K562 (cell line): ENCODE data around the gene C3orf70. TPM values are rescaled to one million over a fixed set of nuclear protein-coding genes. Genes with fewer than 3 reads are reported as not detected.

Experiments used
- ARID1B ChIP-seq: fragments of 450-650 bp; IDR thresholded peaks from 2 replicates; pipeline ENCODE4 v1.6.1; 2016; ENCODE audit warnings: antibody characterized with exemption, mild to moderate bottlenecking, inconsistent platforms
- FOXM1 ChIP-seq, 2 experiments: fragments of 450-650 bp in 1 of 2; sonication (generic) in 1 of 2; formaldehyde crosslinking in 1 of 2; IDR thresholded peaks; 2 replicates each; pipeline versions ENCODE4 v1.6.1 to v1.9.0; 2017 to 2022; ENCODE audit warnings: low read depth in 2 of 2, mild to moderate bottlenecking in 2 of 2, missing genetic modification reagents in 1 of 2, moderate library complexity in 1 of 2
- HDAC8 ChIP-seq: fragments of 450-650 bp; IDR thresholded peaks from 2 replicates; pipeline ENCODE4 v1.6.1; 2016; ENCODE audit warnings: mild to moderate bottlenecking, missing genetic modification characterization, moderate library complexity, missing compliant biosample characterization
- KLF6 ChIP-seq: fragments of 250-450 bp; sonication (Bioruptor Pico); IDR thresholded peaks from 2 replicates; pipeline ENCODE4 v1.4.0; 2020; ENCODE audit warnings: mild to moderate bottlenecking, moderate library complexity, borderline replicate concordance
- MBD2 ChIP-seq: sonication (generic); IDR thresholded peaks from 2 replicates; pipeline ENCODE4 v1.6.1; 2016; ENCODE audit warnings: low read depth, borderline replicate concordance
- MTA1 ChIP-seq: fragments of 450-650 bp; IDR thresholded peaks from 2 replicates; pipeline ENCODE4 v1.6.1; 2017; ENCODE audit warnings: borderline replicate concordance
- NONO ChIP-seq, 2 experiments: fragments of 200-400 bp in 1 of 2; fragments of 450-650 bp in 1 of 2; formaldehyde crosslinking in 1 of 2; IDR thresholded peaks; 2 replicates each; pipeline ENCODE4 v1.6.1; 2017; ENCODE audit warnings: low read depth in 2 of 2, mild to moderate bottlenecking in 2 of 2, moderate library complexity in 2 of 2, low read length in 1 of 2
- POLR2A ChIP-seq: fragments of 450-650 bp; conservative IDR thresholded peaks from 2 replicates; pipeline ENCODE4 v1.6.1; 2016
- POLR3G ChIP-seq: IDR thresholded peaks from 2 replicates; pipeline ENCODE4 v1.6.1; 2011; ENCODE audit not compliant: insufficient read length, insufficient replicate concordance; ENCODE audit errors: extremely low read depth
- PPARD ChIP-seq: fragments of 250-450 bp; sonication (Bioruptor Pico); IDR thresholded peaks from 2 replicates; pipeline ENCODE4 v1.8.0; 2022; ENCODE audit warnings: inconsistent platforms, mild to moderate bottlenecking, moderate library complexity
- RCOR1 ChIP-seq, 2 experiments: IDR thresholded peaks; 2 replicates each; pipeline ENCODE4 v1.6.1; 2012; ENCODE audit warnings: low read depth in 2 of 2, low read length in 2 of 2, borderline replicate concordance in 1 of 2, improper control_type of control experiment in 1 of 2
- RNF2 ChIP-seq: sonication (generic); IDR thresholded peaks from 2 replicates; pipeline ENCODE4 v1.6.1; 2016
- SMC3 ChIP-seq: conservative IDR thresholded peaks from 2 replicates; pipeline ENCODE4 v1.6.1; 2011; ENCODE audit warnings: low read depth, low read length, improper control_type of control experiment; ENCODE audit not compliant: insufficient read depth
- TBL1XR1 ChIP-seq, 2 experiments: IDR thresholded peaks; 2 replicates each; pipeline ENCODE4 v1.6.1; 2012; ENCODE audit warnings: improper control_type of control experiment in 2 of 2, low read length in 2 of 2, mild to moderate bottlenecking in 1 of 2
- TEAD1 ChIP-seq, 2 experiments: fragments of 450-650 bp in 1 of 2; sonication (generic) in 1 of 2; formaldehyde crosslinking; IDR thresholded peaks; 2 replicates each; pipeline versions ENCODE4 v1.4.0 to v1.8.0; 2020 to 2022; ENCODE audit warnings: mild to moderate bottlenecking in 2 of 2, missing genetic modification reagents in 1 of 2
- TGIF2 ChIP-seq: sonication (generic); formaldehyde crosslinking; IDR thresholded peaks from 2 replicates; pipeline ENCODE4 v1.8.1; 2022; ENCODE audit warnings: mild to moderate bottlenecking, missing genetic modification reagents, moderate library complexity
- ZFP36 ChIP-seq: fragments of 150-350 bp; IDR thresholded peaks from 2 replicates; pipeline ENCODE4 v1.6.1; 2018; ENCODE audit warnings: low read length, low read depth; ENCODE audit not compliant: partially characterized antibody
- ZKSCAN8 ChIP-seq: fragments of 200-800 bp; sonication (Bioruptor generic); IDR thresholded peaks from 2 replicates; pipeline ENCODE4 v1.6.1; 2016; ENCODE audit warnings: missing genetic modification characterization, missing compliant biosample characterization
- ZNF12 ChIP-seq: sonication (generic); formaldehyde crosslinking; IDR thresholded peaks from 2 replicates; pipeline ENCODE4 v1.4.0; 2020; ENCODE audit warnings: mild to moderate bottlenecking, missing genetic modification reagents
- ZNF282 ChIP-seq: sonication (generic); formaldehyde crosslinking; IDR thresholded peaks from 2 replicates; pipeline ENCODE4 v1.8.1; 2023; ENCODE audit warnings: missing genetic modification reagents
- ZNF785 ChIP-seq: fragments of 250-450 bp; sonication (Bioruptor Pico); IDR thresholded peaks from 2 replicates; pipeline ENCODE4 v1.4.0; 2020; ENCODE audit warnings: mild to moderate bottlenecking
- polyA plus RNA-seq, 8 experiments: library from polyadenylated mRNA; depleted of rRNA in 4 of 8; stranded (reverse) in 5 of 8; unstranded in 3 of 8; fragments of >200 nt; fragmentation: Nextera tagmentation in 2 of 8; fragmentation: Illumina TruSeq in 1 of 8; extraction: Ambion mirVana in 2 of 8; extraction: Trizol in 1 of 8; gene quantifications; 2 replicates each; pipeline versions ENCODE4 v1.2.1 to v1.2.3, GENCODE V29; 2011 to 2014; ENCODE audit warnings: inconsistent platforms in 1 of 8, missing spikeins in 1 of 8
- total RNA-seq, 7 experiments: library from RNA; depleted of rRNA in 6 of 7; stranded (reverse); fragments of >200 nt in 6 of 7; fragmentation: Illumina TruSeq in 2 of 7; extraction: Trizol in 2 of 7; gene quantifications; 2 replicates each; pipeline versions ENCODE4 v1.2.1 to v1.2.3, GENCODE V29; 2011 to 2021; ENCODE audit warnings: low replicate concordance in 1 of 7
- TF ChIP-seq, protein P1 (sequence below), 2 experiments: fragments of 450-650 bp in 1 of 2; IDR thresholded peaks; 2 replicates each; pipeline ENCODE4 v1.6.1; 2011 to 2017; ENCODE audit warnings: low read depth in 2 of 2, antibody characterized with exemption in 1 of 2, borderline replicate concordance in 1 of 2, low read length in 1 of 2, mild to moderate bottlenecking in 1 of 2, mixed read lengths in 1 of 2; ENCODE audit not compliant: control insufficient read depth in 1 of 2
- TF ChIP-seq, protein P2 (sequence below), 2 experiments: IDR thresholded peaks; 2 replicates each; pipeline ENCODE4 v1.6.1; 2011; ENCODE audit warnings: borderline replicate concordance in 1 of 2, control low read depth in 1 of 2, low read depth in 1 of 2, low read length in 1 of 2, mild to moderate bottlenecking in 1 of 2, mixed read lengths in 1 of 2, moderate library complexity in 1 of 2; ENCODE audit not compliant: insufficient read depth in 1 of 2, insufficient read length in 1 of 2, poor library complexity in 1 of 2, severe bottlenecking in 1 of 2; ENCODE audit errors: extremely low read depth in 1 of 2

Gene C3orf70
- total and polyA plus RNA-seq, 9 of the 15 experiments (the other 6 are each of a cell fraction or from before 2014, with no cell fraction given), result 0.01 to 0.04 (median 0.03) TPM; not detected in 6

DNA sequence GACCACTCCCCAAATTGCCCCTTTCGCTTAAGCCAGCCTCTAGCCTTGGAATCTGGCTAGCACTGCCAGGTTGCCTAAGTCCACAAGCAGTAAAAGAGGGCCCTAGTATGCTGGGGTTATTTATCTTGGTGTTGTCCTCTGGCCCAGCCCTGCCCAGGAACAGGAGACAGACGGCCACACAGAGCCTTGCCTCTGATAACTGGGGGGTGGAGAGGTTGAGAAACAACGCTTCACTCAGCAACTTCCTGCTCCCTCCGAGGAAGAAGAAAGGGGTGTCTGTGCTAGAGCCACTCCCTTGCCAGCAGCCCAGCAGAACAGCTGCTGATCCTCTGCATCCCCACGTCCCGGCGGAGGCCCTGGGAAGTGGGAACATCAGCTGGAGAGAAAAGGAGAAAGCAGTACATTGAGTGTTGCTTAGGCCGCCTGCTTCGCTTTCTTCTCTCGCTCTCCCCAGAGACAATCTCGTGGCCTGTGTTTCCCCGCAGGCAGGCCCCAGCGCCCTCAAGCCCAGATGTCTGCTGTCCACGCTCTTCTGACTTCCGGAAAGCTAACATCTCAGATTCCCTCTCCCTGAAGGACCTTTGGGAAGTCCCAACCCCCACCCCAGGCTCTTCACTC lies 22.6 kb upstream of the C3orf70 start (continued):
- 0 out of 2 replicates have a peak, but pooled peaks have one; percentile 43 for TF ChIP-seq MTA1
- TF ChIP-seq MBD2, result 0 out of 2 replicates have a peak, but pooled peaks have one; percentile 16
- TF ChIP-seq ZNF785 (CRISPR knock-in tag), result no peak
- peak in 1 of 2 experiments; percentile 80; a peak in 2 of 4 replicates for TF ChIP-seq RCOR1 (IDR thresholded peaks at IDR 0.05; ENCODE audit: borderline replicate concordance in 1 of 2, low read depth in 2 of 2, low read length in 2 of 2)
- peak; percentile 69 for TF ChIP-seq ARID1B
- no peak for TF ChIP-seq ZNF282 (CRISPR knock-in tag)
- TF ChIP-seq, protein P1, sequence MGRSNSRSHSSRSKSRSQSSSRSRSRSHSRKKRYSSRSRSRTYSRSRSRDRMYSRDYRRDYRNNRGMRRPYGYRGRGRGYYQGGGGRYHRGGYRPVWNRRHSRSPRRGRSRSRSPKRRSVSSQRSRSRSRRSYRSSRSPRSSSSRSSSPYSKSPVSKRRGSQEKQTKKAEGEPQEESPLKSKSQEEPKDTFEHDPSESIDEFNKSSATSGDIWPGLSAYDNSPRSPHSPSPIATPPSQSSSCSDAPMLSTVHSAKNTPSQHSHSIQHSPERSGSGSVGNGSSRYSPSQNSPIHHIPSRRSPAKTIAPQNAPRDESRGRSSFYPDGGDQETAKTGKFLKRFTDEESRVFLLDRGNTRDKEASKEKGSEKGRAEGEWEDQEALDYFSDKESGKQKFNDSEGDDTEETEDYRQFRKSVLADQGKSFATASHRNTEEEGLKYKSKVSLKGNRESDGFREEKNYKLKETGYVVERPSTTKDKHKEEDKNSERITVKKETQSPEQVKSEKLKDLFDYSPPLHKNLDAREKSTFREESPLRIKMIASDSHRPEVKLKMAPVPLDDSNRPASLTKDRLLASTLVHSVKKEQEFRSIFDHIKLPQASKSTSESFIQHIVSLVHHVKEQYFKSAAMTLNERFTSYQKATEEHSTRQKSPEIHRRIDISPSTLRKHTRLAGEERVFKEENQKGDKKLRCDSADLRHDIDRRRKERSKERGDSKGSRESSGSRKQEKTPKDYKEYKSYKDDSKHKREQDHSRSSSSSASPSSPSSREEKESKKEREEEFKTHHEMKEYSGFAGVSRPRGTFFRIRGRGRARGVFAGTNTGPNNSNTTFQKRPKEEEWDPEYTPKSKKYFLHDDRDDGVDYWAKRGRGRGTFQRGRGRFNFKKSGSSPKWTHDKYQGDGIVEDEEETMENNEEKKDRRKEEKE (IDR thresholded peaks at IDR 0.05; ENCODE audit: borderline replicate concordance in 1 of 2, control insufficient read depth in 1 of 2, low read depth in 2 of 2, low read length in 1 of 2), result no peak
- no peak for TF ChIP-seq POLR3G
- 0 out of 4 replicates have a peak, but pooled peaks of 1 of the 2 experiments have one; percentile 20 for TF ChIP-seq TBL1XR1 (IDR thresholded peaks at IDR 0.05; ENCODE audit: low read length in 2 of 2)
- peak; percentile 49; the same call in 1 of the 2 replicates for TF ChIP-seq RNF2
- TF ChIP-seq PPARD, result no peak
- TF ChIP-seq KLF6 (CRISPR knock-in tag), result peak; percentile 57; the same call in 1 of the 2 replicates
- no peak for TF ChIP-seq TGIF2
- TF ChIP-seq ZFP36, result peak; percentile 73
- TF ChIP-seq NONO (IDR thresholded peaks at IDR 0.05; ENCODE audit: low read depth in 2 of 2, low read length in 1 of 2), result no peak
- 0 out of 2 replicates have a peak, but pooled peaks have one; percentile 12 for TF ChIP-seq SMC3
- TF ChIP-seq, protein P2, sequence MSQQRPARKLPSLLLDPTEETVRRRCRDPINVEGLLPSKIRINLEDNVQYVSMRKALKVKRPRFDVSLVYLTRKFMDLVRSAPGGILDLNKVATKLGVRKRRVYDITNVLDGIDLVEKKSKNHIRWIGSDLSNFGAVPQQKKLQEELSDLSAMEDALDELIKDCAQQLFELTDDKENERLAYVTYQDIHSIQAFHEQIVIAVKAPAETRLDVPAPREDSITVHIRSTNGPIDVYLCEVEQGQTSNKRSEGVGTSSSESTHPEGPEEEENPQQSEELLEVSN (IDR thresholded peaks at IDR 0.05; ENCODE audit: borderline replicate concordance in 1 of 2, extremely low read depth in 1 of 2, insufficient read depth in 1 of 2, insufficient read length in 1 of 2, low read depth in 1 of 2, low read length in 1 of 2, poor library complexity in 1 of 2, severe bottlenecking in 1 of 2), result peak in 1 of 2 experiments; percentile 63
- no peak for TF ChIP-seq ZKSCAN8
- TF ChIP-seq POLR2A, result peak; percentile 76
- no peak for TF ChIP-seq HDAC8 (tag)
- no peak for TF ChIP-seq ZNF12
- TF ChIP-seq FOXM1 (IDR thresholded peaks at IDR 0.05; ENCODE audit: low read depth), result peak; percentile 26; the same call in 1 of the 2 replicates
- no peak for TF ChIP-seq FOXM1 (CRISPR knock-in tag; IDR thresholded peaks at IDR 0.05; ENCODE audit: low read depth)
- TF ChIP-seq TEAD1 (CRISPR knock-in tag; IDR thresholded peaks at IDR 0.05), result peak in 1 of 2 experiments; percentile 37; a peak in 1 of 4 replicates
